Neural progenitor cell (in vitro differentiated cells): Measurements from ENCODE around the gene KLHDC8B.

Source experiments
- CTCF ChIP-seq: fragments of 200-600 bp; sonication (generic); IDR thresholded peaks from 2 replicates; pipeline ENCODE4 v1.5.1; 2017; ENCODE audit warnings: antibody characterized with exemption, mild to moderate bottlenecking
- EZH2 ChIP-seq: fragments of 200-600 bp; sonication (generic); IDR thresholded peaks from 2 replicates; pipeline ENCODE4 v1.6.1; 2017; ENCODE audit warnings: antibody characterized with exemption, mild to moderate bottlenecking, moderate library complexity

- TF ChIP-seq CTCF (no peak), EZH2 (no peak)
Measured at GRCh38 chr3:49222002-49222401, 50.6 kb downstream of the KLHDC8B start.
